Measurements from ENCODE around the gene PRKCZ.
A peak's percentile ranks its signal among the peaks of the same experiment; 100 is the strongest.

PRKCZ gene

DNA sequence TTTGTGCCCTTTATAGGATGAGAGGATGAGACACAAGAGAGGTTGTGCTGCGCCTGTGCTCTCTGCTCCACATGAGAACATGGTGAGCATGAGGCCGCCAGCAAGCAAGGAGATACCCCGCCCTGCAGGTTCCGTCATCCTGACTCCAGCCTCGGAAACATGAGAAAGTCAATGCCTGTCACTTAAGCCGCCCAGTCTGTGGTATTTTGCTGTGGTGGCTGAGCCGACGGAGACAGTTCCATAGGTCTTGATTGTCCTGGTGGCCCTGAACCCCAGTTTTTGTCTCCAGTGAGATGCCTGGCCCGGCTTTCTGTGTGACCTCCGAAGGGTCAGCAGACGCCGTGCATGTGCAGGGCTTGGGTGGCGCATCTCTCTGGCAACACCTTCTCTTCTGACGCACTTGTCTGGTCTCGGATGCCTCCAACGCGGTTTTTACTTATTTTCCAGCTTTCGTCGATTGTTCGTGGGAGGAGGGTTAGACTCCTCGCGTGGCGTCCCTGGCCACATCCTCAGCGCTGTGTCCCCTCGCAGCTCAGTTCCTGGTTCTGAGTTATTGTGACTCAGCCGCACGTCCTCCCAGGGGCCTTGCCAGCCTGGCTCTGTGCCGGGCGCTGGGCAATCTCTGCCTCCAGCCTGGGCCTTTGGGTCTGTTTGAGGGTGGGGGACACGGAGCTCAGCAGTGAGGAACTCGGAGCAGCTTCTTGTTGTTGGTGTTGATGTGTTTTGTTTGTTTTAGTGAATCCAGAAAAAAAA is 74.4 kb downstream of the PRKCZ start:
- no peak for DNase-seq

DNA sequence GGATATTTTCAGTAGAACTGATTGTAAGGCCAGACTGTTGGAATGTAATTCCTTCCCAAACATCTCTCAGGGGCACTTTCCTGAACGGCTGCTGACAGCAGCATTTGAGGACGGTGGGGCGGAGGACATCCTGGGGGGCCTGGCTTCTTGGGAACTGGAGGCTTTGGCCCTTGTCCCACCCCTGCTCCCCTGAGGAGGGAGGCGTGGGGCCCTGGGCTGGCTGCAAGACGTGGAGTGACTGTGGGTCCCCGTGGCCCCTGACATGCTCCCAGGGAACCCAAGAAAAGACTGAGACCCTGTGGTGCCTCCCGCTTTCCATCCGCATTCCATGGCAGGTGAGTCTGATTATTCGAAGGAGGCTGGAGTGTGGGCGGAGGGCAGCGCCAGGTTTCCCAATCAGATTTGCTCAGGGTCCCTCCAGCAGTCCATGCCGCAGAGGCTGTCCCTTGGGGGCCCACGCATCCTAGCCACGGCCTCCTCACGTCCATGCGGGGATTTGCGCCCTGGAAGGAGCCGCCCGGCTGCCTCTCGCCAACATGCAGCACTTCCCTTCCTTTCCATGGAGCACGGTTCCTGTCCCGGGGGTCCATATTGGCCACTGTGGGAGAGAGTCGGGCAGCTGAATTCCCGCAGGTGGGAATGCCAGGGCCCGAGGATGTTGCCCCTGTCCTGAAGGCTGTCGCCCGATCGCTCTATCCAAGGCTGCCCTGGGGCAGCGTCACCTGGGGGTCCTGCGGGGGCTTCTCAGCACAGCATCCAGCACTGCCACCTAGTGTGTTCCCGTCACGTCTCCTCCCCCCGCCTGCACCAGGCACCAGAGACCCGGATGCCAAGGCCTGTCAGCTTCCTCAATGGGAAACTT is 75.4 kb downstream of the PRKCZ start:
- no peak for DNase-seq

DNA sequence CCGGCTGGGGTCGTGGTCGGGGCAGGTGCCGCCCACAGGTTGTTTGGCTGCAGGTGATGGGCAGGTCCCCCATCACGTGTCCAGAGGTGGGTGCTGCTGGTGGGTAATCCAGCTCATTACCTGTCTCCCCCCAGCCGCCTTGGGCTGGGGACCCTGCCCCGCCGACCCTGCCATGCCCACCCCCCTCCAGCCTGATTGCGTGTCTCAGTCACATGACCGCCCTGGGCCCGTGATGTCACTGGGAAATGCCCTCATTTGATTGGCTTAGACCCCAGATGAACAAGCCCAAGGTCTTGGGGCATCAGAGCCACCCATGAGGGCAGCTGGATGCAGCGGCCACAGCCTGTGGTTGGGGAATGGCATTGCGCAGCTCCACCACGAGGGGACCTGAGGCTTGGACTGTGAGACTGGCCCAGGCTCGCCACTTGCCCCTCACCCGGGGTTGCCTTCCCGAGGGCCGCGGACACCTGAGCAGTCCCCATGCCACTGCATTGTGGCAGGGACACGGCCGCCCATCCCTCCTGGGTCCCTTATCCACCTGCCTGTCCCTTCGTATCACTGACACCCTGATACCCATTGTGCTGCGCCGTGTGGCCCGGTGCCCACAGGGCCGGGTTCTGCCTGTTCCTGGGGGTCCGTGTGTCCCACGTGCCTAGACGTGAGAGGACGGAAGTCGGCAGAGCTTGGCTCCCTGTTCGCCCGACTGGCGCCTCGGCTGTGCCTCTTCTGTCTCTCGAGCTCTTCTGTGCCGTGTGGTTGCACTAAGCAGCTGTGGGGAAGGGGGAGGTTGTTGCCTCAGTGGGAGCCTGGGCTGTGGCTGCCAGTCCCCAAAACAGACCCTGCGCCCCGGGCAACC is 76.3 kb downstream of the PRKCZ start:
- no peak for DNase-seq

GRCh38 chr1:2127187-2128145 is 77.3 kb downstream of the PRKCZ start:
- no peak for DNase-seq

DNA sequence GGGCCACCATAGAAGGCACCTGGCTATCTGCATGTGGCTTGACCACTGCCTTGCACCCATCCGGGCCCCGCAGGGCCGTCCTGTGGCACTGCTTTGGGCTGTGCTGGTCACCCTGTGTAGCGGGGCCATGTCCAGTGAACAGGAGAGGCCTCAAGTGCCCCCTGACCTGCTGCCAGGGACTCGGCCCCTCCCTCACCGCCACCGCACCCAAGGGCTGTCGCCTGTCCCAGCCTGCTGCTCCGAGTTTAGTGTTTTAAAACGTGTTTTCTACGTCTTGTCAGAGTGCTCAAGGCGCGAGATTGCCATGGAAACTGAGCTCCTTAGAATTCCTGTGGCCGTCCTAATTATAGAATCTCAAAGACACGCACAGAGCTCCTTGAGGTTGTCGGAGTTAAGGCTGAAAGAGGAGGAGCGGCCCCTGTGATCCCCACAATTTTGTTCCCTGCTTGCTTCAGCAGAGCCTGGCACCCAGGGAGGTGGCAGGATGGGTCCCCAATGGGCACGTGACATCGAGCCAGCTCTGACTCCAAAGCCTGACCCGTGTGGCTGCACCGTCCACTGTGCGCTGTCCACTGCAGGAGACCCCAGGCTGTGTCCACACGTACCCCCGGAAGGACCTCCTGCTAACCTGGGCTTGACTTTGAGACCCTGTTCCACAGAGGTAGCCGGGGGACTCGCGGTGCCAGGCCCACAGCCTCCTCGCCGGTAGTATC is 78.1 kb downstream of the PRKCZ start:
- no peak for DNase-seq

GRCh38 chr1:2129256-2129943 is 79.2 kb downstream of the PRKCZ start:
- no peak for DNase-seq

- no peak for DNase-seq
Observed at GRCh38 chr1:2130156-2130555, 79.9 kb downstream of the PRKCZ start.

- DNase-seq, result no peak
Observed at GRCh38 chr1:2130871-2131289, 80.7 kb downstream of the PRKCZ start.

GRCh38 chr1:2132222-2133038 is 82.2 kb downstream of the PRKCZ start:
- DNase-seq, result no peak

- peak; percentile 98 for DNase-seq
Observed at GRCh38 chr1:2133039-2133878, 83.0 kb downstream of the PRKCZ start.

DNA sequence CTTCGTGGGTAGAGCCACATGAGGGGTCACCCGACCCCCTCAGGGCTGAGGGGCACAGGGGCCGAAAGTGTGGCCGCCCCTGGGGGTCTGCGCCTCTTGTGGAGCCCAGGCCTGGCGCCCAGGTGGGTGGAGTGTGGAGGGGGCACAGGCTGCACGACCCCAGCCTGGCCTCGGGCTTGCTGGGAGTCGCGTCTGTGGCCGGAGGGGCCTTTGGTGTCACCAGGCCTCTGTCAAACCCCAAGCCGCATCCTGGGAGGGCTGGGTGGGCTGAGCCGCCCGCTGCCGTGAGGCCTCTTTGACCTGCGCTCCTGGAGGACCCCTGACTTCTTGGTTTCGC is 83.6 kb downstream of the PRKCZ start:
- no peak for DNase-seq

- DNase-seq, result no peak
Observed at GRCh38 chr1:2134266-2134620, 84.0 kb downstream of the PRKCZ start.

GRCh38 chr1:2134621-2135307 is 84.6 kb downstream of the PRKCZ start:
- no peak for DNase-seq

DNA sequence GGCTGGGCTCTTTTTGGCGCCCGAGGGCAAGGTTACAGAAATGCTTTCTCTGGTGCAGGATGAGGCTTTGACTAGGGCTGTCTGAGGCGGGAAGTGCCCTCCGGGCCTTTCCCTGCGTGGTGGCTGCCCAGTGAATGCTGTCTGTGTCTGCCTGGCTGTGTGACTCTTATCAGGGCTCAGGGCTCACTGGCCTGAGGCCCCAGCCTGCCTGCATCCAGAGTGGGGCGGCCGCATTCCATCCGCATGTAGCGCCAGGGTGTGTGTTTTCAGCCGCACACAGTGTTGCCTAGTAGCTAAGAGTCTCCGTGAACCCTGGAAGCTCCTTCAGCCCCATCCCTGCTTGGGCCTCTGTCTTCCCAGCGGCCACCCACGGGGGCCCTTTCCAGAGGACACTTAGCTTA is 85.2 kb downstream of the PRKCZ start:
- no peak for DNase-seq

- no peak for DNase-seq
Observed at GRCh38 chr1:2135941-2136340, 85.7 kb downstream of the PRKCZ start.

- no peak for DNase-seq
Observed at GRCh38 chr1:2136386-2137235, 86.4 kb downstream of the PRKCZ start.

All from CD4-positive, alpha-beta T cell treated with Interleukin-12 subunit alpha and Interleukin-12 subunit beta, for 1 hour (primary cell).